ENCODE measurements around the gene SLC4A9.

The SLC4A9 gene

GRCh38 chr5:140366589-140367255 lies 6.7 kb downstream of the SLC4A9 start:
- ChIA-PET CTCF (interaction anchor here (2.0 kb wide), 1 partner anchor 15 kb away, joined by 4 read pairs; no protein-coding TSS in a partner anchor), POLR2A (interaction anchor here (0.8 to 1.2 kb wide), 2 partner anchors 34 to 36 kb away, joined by 3 read pairs; no protein-coding TSS in a partner anchor)
- TF ChIP-seq PKNOX1 (IDR thresholded peaks at IDR 0.05) (no peak), BHLHE40 (IDR thresholded peaks at IDR 0.05; ENCODE audit: borderline replicate concordance) (no peak), TARDBP (IDR thresholded peaks at IDR 0.05) (no peak), FOXM1 (IDR thresholded peaks at IDR 0.05; ENCODE audit: borderline replicate concordance) (no peak), HDGF (IDR thresholded peaks at IDR 0.05; ENCODE audit: borderline replicate concordance) (no peak), ELF4 (IDR thresholded peaks at IDR 0.05) (no peak), FOXA1 (IDR thresholded peaks at IDR 0.05) (no peak), FOXK2 (IDR thresholded peaks at IDR 0.05) (no peak), L3MBTL2 (conservative IDR thresholded peaks at IDR 0.05) (no peak), LEF1 (IDR thresholded peaks at IDR 0.05; ENCODE audit: borderline replicate concordance) (no peak), ZNF384 (IDR thresholded peaks at IDR 0.05) (no peak), CTBP1 (IDR thresholded peaks at IDR 0.05; ENCODE audit: borderline replicate concordance) (no peak), NFRKB (IDR thresholded peaks at IDR 0.05) (no peak), SP1 (IDR thresholded peaks at IDR 0.05) (no peak), SUZ12 (IDR thresholded peaks at IDR 0.05) (no peak), ARNT (IDR thresholded peaks at IDR 0.05) (no peak)
- no peak for DNase-seq (ENCODE audit: extremely low spot score)

GRCh38 chr5:140367256-140368013 lies 7.4 kb downstream of the SLC4A9 start:
- CTCF ChIA-PET, result interaction anchor here (0.7 to 1.4 kb wide), 2 partner anchors 16 to 123 kb away, joined by 3 to 4 read pairs; no protein-coding TSS in a partner anchor
- DNase-seq (ENCODE audit: extremely low spot score), result no peak
- TF ChIP-seq FOXA1 (IDR thresholded peaks at IDR 0.05), result no peak
- TF ChIP-seq SUZ12 (IDR thresholded peaks at IDR 0.05), result no peak
- no peak for TF ChIP-seq BHLHE40 (IDR thresholded peaks at IDR 0.05; ENCODE audit: borderline replicate concordance)
- TF ChIP-seq SP1 (IDR thresholded peaks at IDR 0.05), result no peak
- no peak for TF ChIP-seq TARDBP (IDR thresholded peaks at IDR 0.05)
- TF ChIP-seq FOXK2 (IDR thresholded peaks at IDR 0.05), result no peak
- TF ChIP-seq PKNOX1 (IDR thresholded peaks at IDR 0.05), result no peak
- no peak for TF ChIP-seq ELF4 (IDR thresholded peaks at IDR 0.05)
- TF ChIP-seq LEF1 (IDR thresholded peaks at IDR 0.05; ENCODE audit: borderline replicate concordance), result no peak
- TF ChIP-seq NFRKB (IDR thresholded peaks at IDR 0.05), result no peak
- no peak for TF ChIP-seq ZNF384 (IDR thresholded peaks at IDR 0.05)
- TF ChIP-seq HDGF (IDR thresholded peaks at IDR 0.05; ENCODE audit: borderline replicate concordance), result no peak
- no peak for TF ChIP-seq L3MBTL2 (conservative IDR thresholded peaks at IDR 0.05)
- TF ChIP-seq FOXM1 (IDR thresholded peaks at IDR 0.05; ENCODE audit: borderline replicate concordance), result no peak
- no peak for TF ChIP-seq ARNT (IDR thresholded peaks at IDR 0.05)
- TF ChIP-seq CTBP1 (IDR thresholded peaks at IDR 0.05; ENCODE audit: borderline replicate concordance), result no peak
- POLR2A ChIA-PET, result no interaction called here

- no peak for DNase-seq (ENCODE audit: extremely low spot score)
- TF ChIP-seq FOXK2 (IDR thresholded peaks at IDR 0.05), result no peak
- no peak for TF ChIP-seq SUZ12 (IDR thresholded peaks at IDR 0.05)
- no peak for TF ChIP-seq L3MBTL2 (conservative IDR thresholded peaks at IDR 0.05)
- no peak for TF ChIP-seq TARDBP (IDR thresholded peaks at IDR 0.05)
- no peak for TF ChIP-seq SP1 (IDR thresholded peaks at IDR 0.05)
- POLR2A ChIA-PET, result interaction anchor here (1.5 to 2.2 kb wide), 3 partner anchors 29 to 319 kb away, joined by 3 to 9 read pairs (median 4); partner anchors contain the start of genes ANKHD1, HARS1, HARS2 and SRA1
- CTCF ChIA-PET, result interaction anchor here (0.8 to 2.0 kb wide), 5 partner anchors 8 to 187 kb away, joined by 3 to 15 read pairs (median 5); no protein-coding TSS in a partner anchor
Observed at GRCh38 chr5:140371356-140372151, 11.6 kb downstream of the SLC4A9 start.

- TF ChIP-seq FOXA1 (IDR thresholded peaks at IDR 0.05) (no peak), LEF1 (IDR thresholded peaks at IDR 0.05; ENCODE audit: borderline replicate concordance) (no peak), HDGF (IDR thresholded peaks at IDR 0.05; ENCODE audit: borderline replicate concordance) (no peak), TARDBP (IDR thresholded peaks at IDR 0.05) (no peak), ARNT (IDR thresholded peaks at IDR 0.05) (no peak), SP1 (IDR thresholded peaks at IDR 0.05) (no peak), FOXM1 (IDR thresholded peaks at IDR 0.05; ENCODE audit: borderline replicate concordance) (no peak), CTBP1 (IDR thresholded peaks at IDR 0.05; ENCODE audit: borderline replicate concordance) (no peak), ZNF384 (IDR thresholded peaks at IDR 0.05) (no peak), FOXK2 (IDR thresholded peaks at IDR 0.05) (no peak), NFRKB (IDR thresholded peaks at IDR 0.05) (no peak), L3MBTL2 (conservative IDR thresholded peaks at IDR 0.05) (no peak), PKNOX1 (IDR thresholded peaks at IDR 0.05) (no peak), SUZ12 (IDR thresholded peaks at IDR 0.05) (no peak), ELF4 (IDR thresholded peaks at IDR 0.05) (no peak), BHLHE40 (IDR thresholded peaks at IDR 0.05; ENCODE audit: borderline replicate concordance) (no peak)
- CTCF ChIA-PET, result interaction anchor here (0.6 to 2.0 kb wide), 22 partner anchors 9 to 353 kb away, joined by 3 to 15 read pairs (median 4); partner anchors contain the start of gene ANKHD1
- peak; percentile 77 for DNase-seq (ENCODE audit: extremely low spot score)
- POLR2A ChIA-PET, result interaction anchor here (0.8 to 2.2 kb wide), 7 partner anchors 28 to 318 kb away, joined by 3 to 9 read pairs (median 3); partner anchors contain the start of genes ANKHD1, HARS1, HARS2 and IK
Observed at GRCh38 chr5:140372971-140373487, 13.0 kb downstream of the SLC4A9 start.

Data from HEK293T (cell line).